ENCODE results near the gene ITGB7.
A peak's percentile ranks its signal among the peaks of the same experiment; 100 is the strongest.

DNA sequence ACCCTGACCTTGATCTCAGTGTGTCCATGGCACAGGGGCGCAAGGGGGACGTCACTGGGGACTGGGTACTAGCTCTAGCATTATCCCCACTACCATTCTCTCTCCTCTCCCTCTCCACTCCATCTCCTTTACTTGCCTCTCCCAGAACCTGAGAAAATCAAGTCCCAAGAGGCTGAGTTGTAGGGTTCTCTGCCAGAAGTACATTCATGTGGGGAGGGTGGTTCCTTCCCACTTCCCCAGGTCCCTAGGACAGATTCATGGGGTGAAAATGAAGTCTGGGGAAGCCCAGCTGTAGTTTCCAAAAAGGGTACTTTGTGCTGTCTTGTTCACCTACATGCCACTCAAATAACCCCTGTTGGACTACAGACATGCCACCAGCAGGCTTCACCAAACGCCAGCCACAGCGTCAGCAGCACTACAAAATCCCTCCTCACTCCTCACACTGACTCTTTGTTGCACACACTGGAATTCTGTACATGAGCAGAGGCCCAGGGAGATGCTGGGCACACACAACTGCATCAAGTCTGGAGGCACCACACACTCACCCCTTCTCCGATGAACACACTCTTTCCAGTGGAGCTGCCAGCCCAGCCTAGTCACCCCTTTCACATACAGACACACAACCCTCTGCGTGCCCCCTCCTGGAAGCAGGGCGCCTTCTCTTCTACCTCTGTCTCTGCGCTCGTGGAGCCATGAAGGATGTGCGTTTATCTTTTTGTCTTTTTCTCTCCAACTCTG, 18.0 kb upstream of the ITGB7 start:
- peak in 1 of 2 donors; percentile 16 for TF ChIP-seq POLR2AphosphoS5 (IDR thresholded peaks at IDR 0.05)
- TF ChIP-seq POLR2A (IDR thresholded peaks at IDR 0.05; ENCODE audit: low read depth): no peak
